ENCODE results near the gene LTB4R2.
A peak's percentile ranks its signal among the peaks of the same experiment; 100 is the strongest.

LTB4R2 gene

DNA sequence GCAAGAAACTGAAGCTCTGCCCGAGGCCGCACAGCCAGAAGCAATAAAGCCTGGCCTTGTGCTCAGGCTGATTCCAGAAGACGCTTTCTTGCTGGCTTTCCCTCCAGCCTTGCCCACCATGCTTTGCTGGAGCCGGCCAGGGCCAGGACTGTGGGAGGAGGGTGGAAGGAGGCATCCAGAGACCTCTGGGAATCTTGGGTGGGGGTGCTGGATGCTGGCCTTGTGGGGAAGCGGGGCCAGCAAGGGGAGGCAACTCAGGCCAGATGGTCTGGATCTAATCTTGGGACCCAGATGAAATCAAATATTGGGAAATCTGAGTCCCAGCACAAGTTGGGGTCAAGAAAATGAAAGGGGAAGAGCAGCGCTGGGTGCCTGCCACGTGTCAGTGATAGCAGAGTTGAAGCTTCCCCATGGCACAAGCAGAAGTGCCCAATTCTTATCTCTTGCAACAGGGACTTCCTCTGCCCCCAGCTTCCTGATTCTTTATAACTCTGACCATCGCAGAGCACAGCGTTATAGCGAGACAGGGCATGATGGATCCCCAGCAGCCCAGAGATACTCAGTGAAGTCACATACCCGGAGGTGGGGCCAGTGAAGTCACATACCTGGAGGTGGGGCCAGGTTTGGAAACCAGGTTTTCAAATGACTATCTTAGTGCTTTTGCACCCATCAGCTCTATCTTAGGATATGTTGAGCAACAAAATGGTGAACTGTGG, 32.2 kb upstream of the LTB4R2 start:
- no peak for DNase-seq (ENCODE audit: low read depth)

DNA sequence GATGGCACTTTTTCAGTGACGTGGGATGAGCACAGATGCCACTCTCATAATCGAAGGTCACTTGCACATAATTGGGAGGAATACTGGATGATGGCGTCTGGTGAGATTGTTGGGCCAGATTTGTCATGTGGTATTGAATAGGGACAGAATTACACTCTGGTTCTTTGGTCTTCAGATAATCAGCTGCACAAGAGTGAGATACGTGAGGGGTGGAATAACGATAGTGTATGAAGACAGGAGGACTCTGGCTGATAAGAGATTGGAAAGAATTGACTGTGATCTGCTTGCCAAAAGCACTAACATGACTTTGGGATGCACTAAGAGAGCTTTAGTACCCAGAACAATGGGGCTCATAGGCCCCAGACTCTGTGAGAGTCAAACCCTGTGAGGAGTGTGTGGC, 31.5 kb upstream of the LTB4R2 start:
- DNase-seq (ENCODE audit: low read depth) = no peak

DNA sequence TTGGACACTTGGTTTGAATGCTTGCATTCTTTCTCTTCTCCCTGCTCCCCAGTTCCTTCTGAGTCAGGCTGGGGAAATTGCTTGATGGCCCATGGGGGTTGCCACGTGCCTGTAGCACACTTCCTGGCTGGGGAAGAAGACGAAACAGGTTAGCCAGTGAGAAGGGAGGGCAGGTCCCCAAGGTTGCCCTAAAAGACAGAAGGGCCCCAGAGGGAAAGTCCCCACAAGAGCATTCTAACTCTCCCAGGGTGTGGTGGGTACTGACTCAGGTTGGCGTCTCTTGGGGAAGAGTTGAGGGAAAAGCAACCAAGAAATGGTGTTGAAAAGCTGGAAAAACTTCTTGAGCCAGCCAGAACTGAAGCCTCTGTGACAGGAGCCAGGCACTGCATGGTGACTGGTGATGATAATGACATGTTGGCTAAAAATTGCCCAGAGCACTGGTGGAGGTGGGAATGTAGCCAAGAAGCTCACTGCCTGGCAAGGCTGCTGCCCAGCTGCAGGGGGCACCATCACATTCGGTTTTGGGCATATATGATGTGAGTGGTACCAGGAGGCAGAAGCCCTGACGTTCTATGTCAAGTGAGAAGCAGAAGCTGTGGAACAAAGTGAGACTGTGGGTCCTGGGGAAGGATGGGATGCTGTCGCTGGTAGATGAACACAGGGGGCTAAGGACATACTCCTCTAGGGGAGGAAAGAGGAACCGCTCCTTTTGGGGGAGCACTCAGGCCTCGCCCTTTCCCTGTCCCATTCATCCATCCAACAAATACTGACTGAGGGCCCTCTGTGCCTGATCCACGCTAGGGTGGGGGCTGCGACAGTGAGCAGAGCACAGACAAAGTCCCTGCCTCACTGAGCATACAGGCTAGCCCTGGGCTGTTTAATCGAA, 30.4 kb upstream of the LTB4R2 start:
- peak; percentile 24 for DNase-seq (ENCODE audit: low read depth)

DNA sequence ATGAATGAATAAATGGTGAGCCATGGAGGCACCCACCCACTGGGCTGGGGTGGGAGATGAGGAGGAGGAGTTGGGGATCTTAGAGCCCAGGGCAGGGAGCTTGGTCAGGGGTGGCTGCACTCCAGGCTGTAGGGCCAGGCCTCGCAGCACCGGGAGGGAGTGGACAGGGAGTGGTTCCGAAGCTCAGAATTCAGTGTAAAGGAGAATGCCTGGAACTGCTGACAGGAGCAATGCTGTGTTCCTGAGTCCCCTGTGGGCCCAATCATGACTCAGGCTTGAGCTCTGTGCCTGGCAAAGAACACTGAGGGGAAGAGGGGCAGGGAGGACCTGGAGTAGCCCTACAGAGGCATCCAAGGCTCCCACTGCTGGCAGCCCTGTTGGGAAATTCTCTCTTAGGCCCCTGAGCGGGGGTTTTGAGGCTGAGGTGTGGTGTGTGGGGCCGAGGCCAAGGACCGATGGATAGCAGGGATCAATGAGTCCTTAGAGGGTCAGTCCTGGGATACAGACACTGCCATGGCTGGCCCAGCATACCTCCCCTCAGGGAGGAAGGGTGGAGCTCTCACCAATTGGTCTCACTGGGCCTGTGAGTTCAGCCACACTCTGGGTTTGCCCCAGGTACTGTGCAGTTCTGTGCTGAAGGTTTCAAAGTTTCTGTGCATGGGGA, 29.0 kb upstream of the LTB4R2 start:
- DNase-seq (ENCODE audit: low read depth) = no peak

DNA sequence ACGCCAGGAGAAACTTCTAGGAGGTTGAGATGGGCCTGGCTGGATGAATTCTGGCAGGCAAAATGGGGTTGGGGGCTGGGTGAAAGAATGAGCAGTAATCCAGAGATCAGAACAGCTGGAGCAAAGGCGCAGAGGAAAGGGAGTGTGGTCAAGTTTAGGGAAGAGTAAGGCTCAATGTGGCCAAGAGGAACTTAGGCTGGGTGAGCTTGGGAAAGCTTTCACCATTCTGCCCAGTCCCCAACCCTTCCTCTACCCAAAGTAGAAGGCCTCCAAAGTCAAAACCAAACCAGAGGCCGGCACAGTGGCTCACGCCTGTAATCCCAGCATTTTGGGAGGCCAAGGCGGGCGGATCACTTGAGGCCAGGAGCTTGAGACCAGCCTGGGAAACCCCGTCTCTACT, 28.3 kb upstream of the LTB4R2 start:
- DNase-seq (ENCODE audit: low read depth) = no peak

DNA sequence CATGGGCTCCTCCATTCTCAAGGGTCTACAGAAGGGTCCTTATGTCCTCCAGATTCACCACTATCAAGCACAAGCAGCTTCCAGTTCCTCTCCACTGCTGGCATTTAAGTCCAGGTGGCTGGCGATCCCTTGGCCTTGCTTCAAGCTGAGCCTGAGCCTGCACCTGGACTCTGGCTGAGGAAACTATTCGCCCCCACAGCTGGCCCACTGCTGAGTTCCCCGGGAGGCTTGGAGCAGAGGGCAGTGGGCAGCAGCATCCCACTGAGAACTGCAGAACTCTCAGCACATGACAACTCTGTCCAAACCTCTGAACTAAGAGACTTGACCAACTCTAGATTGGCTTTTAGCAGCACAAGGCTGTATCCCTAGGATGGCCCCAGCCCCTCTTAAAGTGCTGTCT, 27.2 kb upstream of the LTB4R2 start:
- no peak for DNase-seq (ENCODE audit: low read depth)

DNA sequence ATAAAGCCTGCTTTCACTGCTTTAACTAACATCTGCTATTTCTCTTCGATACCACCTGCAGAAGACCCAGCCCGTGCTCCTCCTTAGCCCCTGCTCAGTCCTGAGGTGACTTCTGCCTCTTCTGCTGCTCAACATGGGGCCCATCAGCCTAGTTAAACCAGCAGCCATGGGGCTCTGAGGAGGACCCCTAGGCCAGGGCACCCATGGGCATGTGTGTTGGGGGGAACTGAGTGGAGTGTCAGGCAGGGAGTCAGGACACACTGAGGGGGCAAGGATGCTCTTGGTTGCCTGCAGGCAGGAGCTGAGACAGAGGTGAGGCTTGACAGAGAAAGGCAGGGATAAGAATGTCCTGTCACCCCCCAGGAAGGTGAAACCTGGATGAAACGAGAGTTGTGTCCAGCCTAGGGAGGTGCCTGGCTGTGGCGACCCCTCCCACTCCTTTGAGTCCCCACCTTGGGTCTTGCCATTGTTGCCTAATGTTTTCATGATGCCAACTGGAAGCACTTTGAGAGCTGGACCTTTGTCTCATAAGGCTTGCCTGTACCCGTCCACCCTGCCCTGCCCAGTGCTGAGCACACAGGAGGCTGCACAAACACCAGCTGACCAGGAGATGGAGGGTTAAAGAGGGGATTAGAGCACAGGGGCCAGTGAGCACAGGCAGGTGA, 26.0 kb upstream of the LTB4R2 start:
- DNase-seq (ENCODE audit: low read depth) = no peak

DNA sequence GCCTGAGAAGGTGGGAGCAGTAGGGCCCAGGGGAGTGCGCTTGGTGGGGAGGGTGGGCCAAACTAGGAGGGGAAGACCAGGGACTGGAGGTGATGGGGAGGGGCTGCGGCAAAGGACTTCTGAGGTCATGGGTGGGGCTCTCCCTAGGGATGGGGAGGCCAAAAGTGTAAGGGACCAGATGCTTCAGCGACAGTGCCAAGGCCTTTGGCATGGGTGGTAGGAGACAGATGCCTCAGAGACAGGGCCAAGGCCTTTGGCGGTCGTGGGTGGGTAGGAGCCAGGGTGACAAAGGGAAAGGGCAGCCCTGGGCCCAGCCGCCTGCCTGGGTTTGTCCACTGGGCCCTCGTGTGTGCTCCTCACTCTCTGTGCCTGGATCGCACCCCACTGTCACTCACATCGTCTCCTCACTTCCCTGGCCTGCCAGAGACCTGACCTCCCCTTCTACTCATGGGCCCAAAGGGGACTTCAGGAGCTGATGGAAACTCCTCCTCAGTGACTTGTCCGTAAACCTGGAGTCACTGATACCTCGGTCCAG, 25.4 kb upstream of the LTB4R2 start:
- DNase-seq (ENCODE audit: low read depth) = no peak

DNA sequence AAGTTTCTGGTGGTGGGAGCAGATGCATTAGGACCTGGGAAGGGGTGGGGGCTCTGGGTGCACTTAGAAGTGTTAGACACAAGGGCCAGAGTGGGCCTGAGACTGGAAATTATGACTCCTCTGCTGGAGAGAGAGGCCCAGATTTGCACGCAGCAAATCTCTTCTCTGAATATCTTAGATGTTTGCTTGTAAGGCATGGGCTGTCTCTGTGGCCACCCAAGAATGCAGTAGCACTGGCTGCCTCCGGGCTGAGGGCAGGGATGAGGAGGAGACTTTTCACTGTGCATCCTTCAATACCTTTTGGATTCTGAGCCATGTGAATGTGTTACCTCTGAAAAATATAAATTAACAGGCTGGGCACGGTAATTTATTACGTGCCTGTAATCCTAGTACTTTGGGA, 24.6 kb upstream of the LTB4R2 start:
- DNase-seq (ENCODE audit: low read depth) = peak; percentile 27

DNA sequence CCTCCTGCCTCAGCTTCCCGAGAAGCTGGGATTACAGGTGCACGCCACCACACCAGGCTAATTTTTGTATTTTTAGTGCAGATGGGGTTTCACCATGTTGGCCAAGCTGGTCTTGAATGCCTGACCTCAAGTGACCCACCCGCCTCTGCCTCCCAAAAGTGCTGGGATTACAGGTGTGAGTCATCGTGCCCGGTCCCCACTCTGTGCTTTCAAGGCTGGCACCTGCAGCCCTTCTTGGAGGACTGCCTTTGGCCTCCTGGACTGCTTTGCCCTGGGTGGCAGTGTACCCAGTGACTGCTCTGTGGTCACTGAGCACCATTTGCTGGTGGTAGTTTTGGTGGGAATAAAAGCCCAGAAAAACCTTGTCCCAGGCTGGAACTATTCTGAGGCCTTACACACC, 22.9 kb upstream of the LTB4R2 start:
- no peak for DNase-seq (ENCODE audit: low read depth)

DNA sequence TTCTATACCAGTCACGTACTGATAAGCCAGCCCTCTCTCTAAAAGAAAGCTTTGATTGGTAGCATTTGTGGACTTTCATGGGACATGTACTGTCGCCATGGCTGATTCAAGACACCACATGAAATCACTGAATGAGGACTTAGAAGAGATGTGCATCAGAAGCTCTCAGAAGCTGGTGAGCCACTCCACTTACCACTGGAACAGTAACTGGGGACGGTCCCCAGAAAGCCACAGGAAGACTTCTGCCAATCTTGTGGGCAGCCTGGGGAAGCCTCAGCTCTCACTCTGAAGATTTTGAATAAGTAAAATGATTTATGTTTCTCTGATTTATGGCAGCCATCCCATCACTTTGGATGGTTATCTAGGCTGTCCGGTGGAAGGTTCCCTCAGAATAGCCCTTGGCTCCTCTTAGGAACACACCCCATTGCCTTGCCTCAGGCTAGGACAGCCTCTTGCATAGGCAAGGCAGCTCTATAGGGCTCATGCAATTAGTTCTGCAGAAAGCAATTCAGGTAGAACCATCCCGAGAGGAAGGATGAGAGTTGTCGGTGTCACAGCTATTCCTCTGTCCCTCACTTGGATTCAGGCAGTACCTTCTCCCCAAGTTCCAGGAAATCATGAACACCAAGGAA, 20.2 kb upstream of the LTB4R2 start:
- no peak for DNase-seq (ENCODE audit: low read depth)

DNA sequence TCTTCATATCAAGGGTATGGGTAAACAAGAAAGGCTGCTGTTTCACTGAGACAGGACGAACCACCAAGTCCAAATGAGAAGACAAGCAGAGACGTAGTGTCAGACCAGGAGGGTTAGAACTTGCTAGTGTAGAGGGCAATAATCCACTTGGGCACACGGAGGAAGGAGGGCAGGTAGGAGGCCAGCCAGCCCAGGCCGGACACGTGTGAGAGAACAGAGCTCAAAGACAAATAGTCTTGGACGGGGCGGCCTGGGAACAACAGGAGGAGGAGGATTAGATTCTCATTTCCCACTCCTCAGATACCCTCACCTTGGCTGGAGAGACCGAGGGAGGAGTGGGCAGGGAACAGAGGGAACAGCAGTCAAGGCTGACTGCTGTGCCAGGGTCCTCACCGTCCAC, 19.2 kb upstream of the LTB4R2 start:
- no peak for DNase-seq (ENCODE audit: low read depth)

DNA sequence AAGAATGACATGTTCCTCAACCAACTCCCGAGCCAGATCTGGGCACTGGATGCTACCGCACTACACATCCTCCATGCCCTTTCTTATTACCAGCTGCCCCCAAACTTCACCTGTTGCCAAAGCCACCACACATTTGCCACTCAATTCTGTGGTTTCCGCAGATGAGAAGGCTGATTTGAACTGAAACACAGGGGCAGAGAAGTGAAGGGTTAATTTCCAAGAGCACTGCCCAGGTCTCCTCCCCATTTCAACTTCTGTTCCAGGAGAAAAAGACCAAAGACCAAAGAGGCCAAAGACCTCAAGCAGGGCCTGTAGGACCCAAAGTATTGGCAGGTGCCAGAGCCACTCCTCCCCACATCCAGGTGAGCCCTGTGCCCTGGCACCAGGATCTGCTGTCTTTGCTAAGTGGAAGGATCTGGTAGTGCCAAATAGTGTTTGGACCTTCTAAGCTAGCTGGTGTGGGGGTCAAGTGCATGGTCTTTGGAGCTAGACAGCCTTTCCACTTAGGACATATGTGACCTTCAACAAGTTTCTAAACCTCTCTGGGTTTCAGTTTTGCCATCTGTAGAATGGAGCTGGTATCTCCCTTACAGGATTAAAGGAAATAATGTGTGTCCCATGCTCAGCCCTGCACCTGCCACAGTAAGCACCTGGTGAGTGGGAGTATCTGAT, 18.4 kb upstream of the LTB4R2 start:
- no peak for DNase-seq (ENCODE audit: low read depth)

DNA sequence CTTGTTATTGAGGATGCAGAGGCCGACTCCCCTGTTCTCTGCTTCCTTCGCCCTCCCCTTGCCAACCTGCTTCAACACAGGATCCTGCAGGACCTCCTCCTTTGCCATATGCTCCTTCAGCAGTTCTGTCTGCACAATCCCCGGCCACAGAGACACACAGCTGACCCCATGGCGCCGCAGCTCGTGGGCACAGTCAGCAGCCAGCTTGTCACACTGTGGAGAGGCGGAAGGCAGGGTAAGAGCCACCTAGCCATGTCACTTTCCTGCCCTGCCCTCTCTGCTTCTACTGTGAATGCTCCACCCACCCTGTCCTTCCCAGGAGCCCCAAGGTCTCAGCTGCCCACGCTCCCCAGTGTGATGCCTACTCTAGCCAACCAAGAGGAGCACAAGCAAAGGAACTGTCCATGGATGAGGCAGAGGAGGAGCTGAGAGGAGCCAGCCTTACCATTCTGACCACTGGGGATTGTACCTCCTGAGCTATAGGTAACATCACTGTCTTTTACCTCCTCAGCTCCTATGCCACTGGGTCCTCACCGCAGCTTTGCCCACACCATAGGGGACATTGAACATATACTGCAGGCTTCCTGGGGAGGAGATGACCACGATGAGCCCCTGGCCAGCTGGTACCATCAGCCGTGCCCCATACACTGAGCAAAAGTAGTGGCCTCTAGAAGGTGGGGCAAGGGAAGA, 17.7 kb upstream of the LTB4R2 start:
- no peak for DNase-seq (ENCODE audit: low read depth)

DNA sequence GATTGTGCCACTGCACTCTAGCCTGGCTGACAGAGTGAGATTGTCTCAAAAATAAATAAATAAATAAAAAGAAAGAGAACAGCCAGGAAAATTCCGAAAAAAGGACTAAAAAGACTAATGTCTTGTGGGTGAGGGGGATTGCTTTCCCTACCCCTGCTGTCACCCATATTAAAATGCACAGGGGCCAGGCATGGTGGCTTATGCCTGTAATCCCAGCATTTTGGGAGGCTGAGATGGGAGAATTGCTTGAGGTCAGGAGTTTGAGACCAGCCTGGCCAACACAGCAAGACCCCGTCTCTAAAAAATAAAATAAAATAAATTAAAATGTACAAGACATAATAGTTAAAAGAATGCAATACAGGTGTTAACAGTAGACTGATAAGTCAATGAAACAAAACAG, 16.4 kb upstream of the LTB4R2 start:
- no peak for DNase-seq (ENCODE audit: low read depth)

DNA sequence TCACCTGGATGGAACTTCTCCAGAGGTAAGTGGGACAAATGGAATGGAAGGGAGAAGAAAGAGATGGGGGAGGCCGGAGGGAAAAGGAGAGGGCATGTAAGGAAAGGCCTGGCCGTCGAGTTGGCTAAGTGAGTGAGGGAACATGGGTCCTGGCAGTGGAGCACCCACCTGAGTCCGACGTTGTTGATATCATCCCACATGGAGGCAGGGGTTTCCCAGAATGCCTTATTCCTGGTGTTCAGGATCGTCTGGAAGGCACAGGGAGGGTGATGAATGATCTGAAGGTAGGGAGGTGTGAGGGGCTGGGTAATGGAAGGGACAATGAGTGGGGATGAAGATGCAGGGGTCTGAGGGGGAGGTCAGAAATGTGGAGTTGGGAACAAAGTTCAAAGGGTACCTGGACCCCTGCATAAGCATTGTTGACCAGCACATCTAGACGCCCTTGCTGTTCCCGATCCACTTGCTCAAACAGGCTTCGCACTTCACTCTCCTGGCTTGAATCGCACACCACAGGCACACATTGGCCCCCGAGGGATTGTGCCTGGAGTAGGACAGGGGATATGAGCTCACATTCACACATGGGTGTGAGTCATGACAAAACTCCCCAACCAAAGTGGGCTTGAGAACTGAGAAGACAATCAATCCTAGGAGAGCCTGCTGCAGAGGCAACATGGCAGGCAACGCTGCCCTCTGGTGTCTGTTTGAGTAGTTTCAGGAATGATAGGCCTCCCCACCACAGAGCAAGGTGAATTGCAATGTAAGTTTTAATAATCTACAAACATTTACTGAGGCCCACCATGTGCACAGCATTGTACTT, 13.4 kb upstream of the LTB4R2 start:
- DNase-seq (ENCODE audit: low read depth) = peak; percentile 89

DNA sequence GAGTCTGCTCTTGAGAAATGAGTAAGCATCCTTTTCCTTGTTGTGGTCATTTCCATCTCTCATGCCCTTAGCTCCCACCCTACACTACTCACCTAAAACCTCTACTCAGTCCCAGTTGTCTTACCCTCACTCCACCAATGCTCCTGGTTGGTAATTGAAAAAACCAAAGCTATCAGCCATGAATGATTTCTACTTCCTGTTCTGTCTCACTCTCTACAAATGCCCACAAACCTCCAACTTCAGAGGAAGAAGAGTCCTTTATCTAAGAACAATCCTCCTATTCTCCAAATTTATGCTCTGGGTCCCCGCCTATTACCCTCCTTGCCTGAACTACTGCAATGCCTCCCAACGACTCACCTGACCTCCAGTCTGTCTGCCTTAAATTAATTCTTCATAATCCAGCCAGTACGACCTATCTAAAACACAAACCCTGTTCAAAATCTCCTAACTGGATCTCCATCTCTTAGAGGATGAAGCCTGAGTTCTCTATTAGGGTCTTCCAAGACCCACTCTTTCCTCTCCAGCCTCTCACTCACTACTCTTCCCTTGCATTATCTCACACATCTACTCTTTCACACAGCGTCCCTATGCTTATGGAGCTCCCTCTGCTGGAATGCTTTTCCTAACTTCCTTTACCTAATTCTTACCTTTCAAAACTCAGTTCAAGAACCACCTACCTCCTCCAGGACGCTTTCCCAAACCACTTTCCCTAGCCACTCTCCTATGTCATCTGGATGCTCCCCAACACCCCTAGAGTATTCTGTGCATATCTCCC, 12.6 kb upstream of the LTB4R2 start:
- peak; percentile 32 for DNase-seq (ENCODE audit: low read depth)

DNA sequence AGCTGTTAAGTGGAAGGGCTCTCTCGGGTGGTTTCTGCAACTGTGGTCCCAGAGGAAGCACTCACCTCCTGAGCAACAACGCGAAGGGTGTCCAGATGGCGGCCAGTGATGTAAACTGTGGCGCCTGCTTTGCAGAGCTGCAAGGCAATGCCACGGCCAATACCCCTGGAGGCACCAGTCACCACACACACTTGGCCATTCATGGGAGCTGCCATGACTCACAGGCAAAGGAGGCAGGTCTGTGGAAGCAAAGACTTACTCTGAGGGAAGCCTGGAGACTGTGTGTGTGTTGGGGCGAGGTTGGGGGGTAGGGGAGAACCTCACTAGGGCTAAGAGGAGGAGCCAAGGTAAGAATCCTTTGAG, 11.1 kb upstream of the LTB4R2 start:
- DNase-seq (ENCODE audit: low read depth) = peak; percentile 86
